Measurements from ENCODE around the gene AMMECR1.

DNA sequence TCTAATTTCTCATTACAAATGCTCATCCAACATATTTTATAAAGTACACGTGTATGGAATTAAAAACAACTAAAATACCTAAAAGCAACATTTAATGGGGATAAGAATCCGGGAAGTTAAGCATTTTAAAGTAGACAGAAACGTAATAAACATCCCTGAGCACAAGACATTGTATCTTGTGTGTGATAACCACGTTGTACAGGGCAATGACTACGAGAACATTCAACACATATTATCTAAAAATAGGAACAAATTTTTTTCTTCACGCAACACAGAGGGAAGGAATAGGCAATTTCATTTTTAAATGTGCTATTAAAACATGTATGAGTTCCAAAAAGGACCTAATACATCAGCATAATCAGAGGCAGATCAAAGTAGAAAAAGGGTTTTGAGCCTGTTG lies 49.5 kb downstream of the AMMECR1 start:
- TF ChIP-seq, protein P1, sequence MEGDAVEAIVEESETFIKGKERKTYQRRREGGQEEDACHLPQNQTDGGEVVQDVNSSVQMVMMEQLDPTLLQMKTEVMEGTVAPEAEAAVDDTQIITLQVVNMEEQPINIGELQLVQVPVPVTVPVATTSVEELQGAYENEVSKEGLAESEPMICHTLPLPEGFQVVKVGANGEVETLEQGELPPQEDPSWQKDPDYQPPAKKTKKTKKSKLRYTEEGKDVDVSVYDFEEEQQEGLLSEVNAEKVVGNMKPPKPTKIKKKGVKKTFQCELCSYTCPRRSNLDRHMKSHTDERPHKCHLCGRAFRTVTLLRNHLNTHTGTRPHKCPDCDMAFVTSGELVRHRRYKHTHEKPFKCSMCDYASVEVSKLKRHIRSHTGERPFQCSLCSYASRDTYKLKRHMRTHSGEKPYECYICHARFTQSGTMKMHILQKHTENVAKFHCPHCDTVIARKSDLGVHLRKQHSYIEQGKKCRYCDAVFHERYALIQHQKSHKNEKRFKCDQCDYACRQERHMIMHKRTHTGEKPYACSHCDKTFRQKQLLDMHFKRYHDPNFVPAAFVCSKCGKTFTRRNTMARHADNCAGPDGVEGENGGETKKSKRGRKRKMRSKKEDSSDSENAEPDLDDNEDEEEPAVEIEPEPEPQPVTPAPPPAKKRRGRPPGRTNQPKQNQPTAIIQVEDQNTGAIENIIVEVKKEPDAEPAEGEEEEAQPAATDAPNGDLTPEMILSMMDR (IDR thresholded peaks at IDR 0.05): no peak
- TF ChIP-seq POLR2A (IDR thresholded peaks at IDR 0.05): no peak

All from upper lobe of left lung (tissue), 4 donors.